Prostate gland (tissue), 2 donors: Measurements from ENCODE around the gene ALDH18A1. TPM values are rescaled to one million over a fixed set of nuclear protein-coding genes. Genes with fewer than 3 reads are reported as not detected.
A peak's percentile ranks its signal among the peaks of the same experiment; 100 is the strongest.

Experiments used
- DNase-seq: peaks from one replicate; pipeline ENCODE4 v3.0.0-alpha.2; 2019; ENCODE audit warnings: low spot score
- H3K27ac ChIP-seq, 2 donors: fragments of 200-600 bp; sonication (generic); 2 replicates each; pipeline ENCODE4 v1.5.1; 2017 to 2019
- H3K27me3 ChIP-seq: fragments of 200-600 bp; sonication (generic); replicated peaks from 2 replicates; pipeline ENCODE4 v1.5.1; 2019; ENCODE audit not compliant: insufficient read depth
- H3K36me3 ChIP-seq, 2 donors: fragments of 200-600 bp; sonication (generic); 1 replicate in 1 of 2; 2 replicates in 1 of 2; pipeline versions ENCODE4 v1.5.1 to v1.8.1; 2017 to 2019
- H3K4me1 ChIP-seq: fragments of 200-600 bp; sonication (generic); replicated peaks from 2 replicates; pipeline ENCODE4 v1.5.1; 2019
- H3K4me3 ChIP-seq, 2 donors: fragments of 200-600 bp; sonication (generic); 2 replicates each; pipeline ENCODE4 v1.5.1; 2017 to 2019
- H3K9me3 ChIP-seq: fragments of 200-600 bp; sonication (generic); 2 replicates; pipeline ENCODE4 v1.5.1; 2017
- POLR2A ChIP-seq: fragments of 450-650 bp; IDR thresholded peaks from one replicate; pipeline ENCODE4 v1.6.1; 2016; ENCODE audit warnings: antibody characterized with exemption, mild to moderate bottlenecking
- POLR2AphosphoS5 ChIP-seq: sonication (generic); formaldehyde crosslinking; IDR thresholded peaks from one replicate; pipeline ENCODE4 v1.6.1; 2017; ENCODE audit warnings: antibody characterized with exemption
- WGBS: methylation state at CpG from one replicate; pipeline ENCODE4 v1.1.5; 2018; 5-methylcytosine and 5-hydroxymethylcytosine counted together
- intact Hi-C: fragments of 100-400 bp; cut with DNase I; formaldehyde crosslinking; loops from one replicate; pipeline ENCODE4 v1.14.2; 2022
- total RNA-seq, 2 donors: library from RNA; depleted of rRNA; stranded (reverse); fragments of >200 nt; gene quantifications; one replicate each; pipeline ENCODE4 v1.1.0, GENCODE V29; 2016
- TF ChIP-seq, protein P1 (sequence below), 4 experiments: fragments of 200-600 bp in 2 of 4; fragments of 450-650 bp in 2 of 4; sonication (generic) in 2 of 4; IDR thresholded peaks; 1 replicate in 3 of 4; 2 replicates in 1 of 4; pipeline ENCODE4 v1.5.1; 2016 to 2019; ENCODE audit warnings: antibody characterized with exemption in 4 of 4, mild to moderate bottlenecking in 2 of 4, moderate library complexity in 2 of 4

The ALDH18A1 gene
- total RNA-seq, result 10 to 100 TPM; 33.7 to 55.1 TPM

- peak within 1 kb of the TSS; percentile 57 to 60 for H3K27ac ChIP-seq
- no peaks in the 10 kb centered on the region for H3K36me3 ChIP-seq
- under 1% methylated on average over 64 of the region's 83 CpGs for WGBS
These were observed at the start of gene ALDH18A1 for GRCh38 chr10:95656291-95657164. TSS of gene ALDH18A1 (minus strand) at chr10:95656711. CDS start at chr10:95653377, 3,334 bp downstream.

DNA sequence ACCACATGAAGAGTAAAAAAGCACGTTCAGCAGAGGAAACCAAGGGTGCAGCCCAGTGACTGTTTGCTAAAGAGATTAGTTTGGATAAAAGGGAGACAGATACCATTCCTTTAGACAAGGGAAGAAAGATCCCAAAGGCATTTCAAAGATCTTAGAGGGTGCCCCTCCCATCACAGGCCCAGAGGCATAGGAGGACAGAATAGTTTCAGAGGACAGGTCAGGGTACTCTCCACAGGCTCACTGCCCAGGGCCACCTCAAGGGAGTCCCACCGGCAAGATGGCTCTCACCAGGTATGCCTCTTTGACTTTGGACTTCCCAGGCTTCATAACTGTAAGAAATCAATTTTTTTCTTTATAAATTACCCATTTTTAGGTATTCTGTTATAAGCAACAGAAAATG is 41.9 kb upstream of the ALDH18A1 start:
- WGBS, result 70% methylated on average over 2 of the region's 2 CpGs
- no peak for TF ChIP-seq POLR2A
- Histone ChIP-seq H3K27ac (no peak overlapping the region), H3K36me3 (no peaks in the 10 kb centered on the region), H3K27me3 (no peaks in the 10 kb centered on the region), H3K4me3 (no peak overlapping the region), H3K9me3 (no peaks in the 10 kb centered on the region), H3K4me1 (no peaks in the 10 kb centered on the region)
- DNase-seq, result no peak
- intact Hi-C loops, result no loop called here

More at GRCh38 chr10:95656291-95657164, at the start of gene ALDH18A1:
- H3K4me1 ChIP-seq, result no peaks in the 10 kb centered on the region
- no peaks in the 10 kb centered on the region for H3K9me3 ChIP-seq
- DNase-seq, result peak; percentile 86
- intact Hi-C loops, result no loop called here
- H3K4me3 ChIP-seq, result peak within 1 kb of the TSS; percentile 79 to 82
- no peaks in the 10 kb centered on the region for H3K27me3 ChIP-seq
- TF ChIP-seq POLR2AphosphoS5, result peak; percentile 76
- TF ChIP-seq, protein P1, sequence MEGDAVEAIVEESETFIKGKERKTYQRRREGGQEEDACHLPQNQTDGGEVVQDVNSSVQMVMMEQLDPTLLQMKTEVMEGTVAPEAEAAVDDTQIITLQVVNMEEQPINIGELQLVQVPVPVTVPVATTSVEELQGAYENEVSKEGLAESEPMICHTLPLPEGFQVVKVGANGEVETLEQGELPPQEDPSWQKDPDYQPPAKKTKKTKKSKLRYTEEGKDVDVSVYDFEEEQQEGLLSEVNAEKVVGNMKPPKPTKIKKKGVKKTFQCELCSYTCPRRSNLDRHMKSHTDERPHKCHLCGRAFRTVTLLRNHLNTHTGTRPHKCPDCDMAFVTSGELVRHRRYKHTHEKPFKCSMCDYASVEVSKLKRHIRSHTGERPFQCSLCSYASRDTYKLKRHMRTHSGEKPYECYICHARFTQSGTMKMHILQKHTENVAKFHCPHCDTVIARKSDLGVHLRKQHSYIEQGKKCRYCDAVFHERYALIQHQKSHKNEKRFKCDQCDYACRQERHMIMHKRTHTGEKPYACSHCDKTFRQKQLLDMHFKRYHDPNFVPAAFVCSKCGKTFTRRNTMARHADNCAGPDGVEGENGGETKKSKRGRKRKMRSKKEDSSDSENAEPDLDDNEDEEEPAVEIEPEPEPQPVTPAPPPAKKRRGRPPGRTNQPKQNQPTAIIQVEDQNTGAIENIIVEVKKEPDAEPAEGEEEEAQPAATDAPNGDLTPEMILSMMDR (IDR thresholded peaks at IDR 0.05), result peak in 1 of 4 experiments; percentile 9
- TF ChIP-seq POLR2A, result peak; percentile 51

GRCh38 chr10:95697429-95697828 is 40.9 kb upstream of the ALDH18A1 start:
- no peaks in the 10 kb centered on the region for H3K4me1 ChIP-seq
- no peaks in the 10 kb centered on the region for H3K36me3 ChIP-seq
- TF ChIP-seq POLR2AphosphoS5, result no peak
- TF ChIP-seq, protein P1 (IDR thresholded peaks at IDR 0.05), result no peak
- TF ChIP-seq POLR2A, result no peak
- DNase-seq, result no peak
- intact Hi-C loops, result no loop called here
- WGBS, result 73% methylated on average over 3 of the region's 3 CpGs
- H3K4me3 ChIP-seq, result no peak overlapping the region
- no peaks in the 10 kb centered on the region for H3K9me3 ChIP-seq
- no peak overlapping the region for H3K27ac ChIP-seq
- H3K27me3 ChIP-seq, result no peaks in the 10 kb centered on the region

DNA sequence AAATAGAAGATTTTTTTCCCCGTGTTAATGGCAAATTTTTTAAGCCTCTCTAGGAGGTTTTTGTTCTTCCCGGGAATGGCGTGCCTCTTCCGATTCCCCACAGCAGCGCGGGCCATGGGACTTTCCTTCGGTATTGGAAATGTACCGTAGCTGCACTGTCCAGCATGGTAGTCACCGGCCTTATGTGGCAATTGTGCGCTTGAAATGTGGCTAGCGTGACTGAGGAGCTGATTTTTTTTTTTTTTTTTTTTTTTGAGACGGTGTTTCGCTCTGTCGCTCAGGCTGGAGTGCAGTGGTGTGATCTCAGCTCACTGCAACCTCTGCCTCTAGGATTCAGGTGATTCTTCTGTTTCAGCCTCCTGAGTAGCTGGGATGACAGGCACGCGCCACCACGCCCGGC is 38.2 kb upstream of the ALDH18A1 start:
- H3K27ac ChIP-seq, result no peak overlapping the region
- no peak for DNase-seq
- H3K36me3 ChIP-seq, result no peaks in the 10 kb centered on the region
- no peaks in the 10 kb centered on the region for H3K9me3 ChIP-seq
- H3K4me3 ChIP-seq, result no peak overlapping the region
- peaks cover 5% of the 10 kb centered on the region for H3K4me1 ChIP-seq
- intact Hi-C loops, result loop anchor here (1.0 to 2.0 kb wide), 2 partner anchors 146 to 171 kb away; no protein-coding TSS in a partner anchor
- TF ChIP-seq POLR2A, result no peak
- no peak for TF ChIP-seq POLR2AphosphoS5
- TF ChIP-seq, protein P1 (IDR thresholded peaks at IDR 0.05), result no peak
- H3K27me3 ChIP-seq, result no peaks in the 10 kb centered on the region
- WGBS, result 94% methylated on average over 18 of the region's 18 CpGs

GRCh38 chr10:95693668-95694534 is 37.4 kb upstream of the ALDH18A1 start, which contains the start of gene TCTN3:
TSS of gene TCTN3 (minus strand) at chr10:95693927. CDS start at chr10:95693899, 28 bp downstream.
- no peaks in the 10 kb centered on the region for H3K36me3 ChIP-seq
- H3K9me3 ChIP-seq, result no peaks in the 10 kb centered on the region
- peak within 1 kb of the TSS; percentile 63 to 80 for H3K27ac ChIP-seq
- DNase-seq, result peak; percentile 98
- no peaks in the 10 kb centered on the region for H3K27me3 ChIP-seq
- TF ChIP-seq POLR2AphosphoS5 (peak; percentile 94), POLR2A (peak; percentile 67)
- TF ChIP-seq, protein P1 (IDR thresholded peaks at IDR 0.05), result peak; percentile 99 to 100 (median 100)
- peak within 1 kb of the TSS; percentile 71 to 89 for H3K4me3 ChIP-seq
- intact Hi-C loops, result loop anchor here (1.0 to 2.0 kb wide), 2 partner anchors 147 to 171 kb away; no protein-coding TSS in a partner anchor
- WGBS, result under 1% methylated on average over 53 of the region's 53 CpGs
- H3K4me1 ChIP-seq, result peaks cover 5% of the 10 kb centered on the region
